Measurements from ENCODE around the gene ATOSB.
"Not testable (repeated sequence)": the region's sequence is repeated elsewhere in the genome, so short reads cannot be mapped to it uniquely, and the experiment has no call there.

Gene ATOSB

DNA sequence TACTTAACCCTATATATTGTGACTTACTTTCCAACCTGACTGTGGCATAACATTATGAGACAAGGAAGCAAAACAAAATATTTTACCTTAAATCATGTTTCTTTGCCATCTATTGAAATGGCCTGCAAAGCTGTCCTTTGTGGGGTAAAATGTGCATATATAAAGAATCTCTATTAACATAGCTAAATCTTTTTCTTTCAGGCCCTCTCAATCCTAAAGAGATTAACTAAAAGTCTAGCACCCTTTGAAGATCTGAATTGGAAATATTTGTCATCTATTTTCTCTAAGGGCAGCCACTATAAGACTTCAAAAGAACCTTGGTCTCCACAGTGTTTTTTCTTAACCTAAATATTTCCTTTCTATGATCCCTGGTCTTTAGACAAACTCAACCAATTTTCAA, 41.1 kb upstream of the ATOSB start:
- no peaks in the 10 kb centered on the region for H3K27me3 ChIP-seq (ENCODE audit: control insufficient read depth, low read length)
- H3K36me3 ChIP-seq (ENCODE audit: control insufficient read depth, low read length): no peaks in the 10 kb centered on the region
- no peak for TF ChIP-seq EZH2phosphoT487 (IDR thresholded peaks at IDR 0.05; ENCODE audit: borderline replicate concordance, low read length)
- TF ChIP-seq, protein P1, sequence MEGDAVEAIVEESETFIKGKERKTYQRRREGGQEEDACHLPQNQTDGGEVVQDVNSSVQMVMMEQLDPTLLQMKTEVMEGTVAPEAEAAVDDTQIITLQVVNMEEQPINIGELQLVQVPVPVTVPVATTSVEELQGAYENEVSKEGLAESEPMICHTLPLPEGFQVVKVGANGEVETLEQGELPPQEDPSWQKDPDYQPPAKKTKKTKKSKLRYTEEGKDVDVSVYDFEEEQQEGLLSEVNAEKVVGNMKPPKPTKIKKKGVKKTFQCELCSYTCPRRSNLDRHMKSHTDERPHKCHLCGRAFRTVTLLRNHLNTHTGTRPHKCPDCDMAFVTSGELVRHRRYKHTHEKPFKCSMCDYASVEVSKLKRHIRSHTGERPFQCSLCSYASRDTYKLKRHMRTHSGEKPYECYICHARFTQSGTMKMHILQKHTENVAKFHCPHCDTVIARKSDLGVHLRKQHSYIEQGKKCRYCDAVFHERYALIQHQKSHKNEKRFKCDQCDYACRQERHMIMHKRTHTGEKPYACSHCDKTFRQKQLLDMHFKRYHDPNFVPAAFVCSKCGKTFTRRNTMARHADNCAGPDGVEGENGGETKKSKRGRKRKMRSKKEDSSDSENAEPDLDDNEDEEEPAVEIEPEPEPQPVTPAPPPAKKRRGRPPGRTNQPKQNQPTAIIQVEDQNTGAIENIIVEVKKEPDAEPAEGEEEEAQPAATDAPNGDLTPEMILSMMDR (IDR thresholded peaks at IDR 0.05; ENCODE audit: low read depth, low read length, poor library complexity, severe bottlenecking): no peak
- no peak overlapping the region for H3K4me2 ChIP-seq (ENCODE audit: low read length)
- H3F3A ChIP-seq (ENCODE audit: control insufficient read depth, insufficient read depth): no peaks in the 10 kb centered on the region
- no peaks in the 10 kb centered on the region for H3K9me3 ChIP-seq (ENCODE audit: control insufficient read depth, insufficient read depth, low read length)
- no peaks in the 10 kb centered on the region for H3K9me2 ChIP-seq (replicated peaks; ENCODE audit: control insufficient read depth, low read length)
- H3K4me1 ChIP-seq (ENCODE audit: control insufficient read depth, low read length): peaks cover 17% of the 10 kb centered on the region
- H4K20me1 ChIP-seq (ENCODE audit: control insufficient read depth, insufficient read depth, low read depth, low read length): no peaks in the 10 kb centered on the region
- H3K27ac ChIP-seq (ENCODE audit: low read depth, low read length): no peak overlapping the region
- H3K79me2 ChIP-seq (ENCODE audit: control insufficient read depth, low read length): no peaks in the 10 kb centered on the region
- no peak overlapping the region for H3K4me3 ChIP-seq (ENCODE audit: low read length)

DNA sequence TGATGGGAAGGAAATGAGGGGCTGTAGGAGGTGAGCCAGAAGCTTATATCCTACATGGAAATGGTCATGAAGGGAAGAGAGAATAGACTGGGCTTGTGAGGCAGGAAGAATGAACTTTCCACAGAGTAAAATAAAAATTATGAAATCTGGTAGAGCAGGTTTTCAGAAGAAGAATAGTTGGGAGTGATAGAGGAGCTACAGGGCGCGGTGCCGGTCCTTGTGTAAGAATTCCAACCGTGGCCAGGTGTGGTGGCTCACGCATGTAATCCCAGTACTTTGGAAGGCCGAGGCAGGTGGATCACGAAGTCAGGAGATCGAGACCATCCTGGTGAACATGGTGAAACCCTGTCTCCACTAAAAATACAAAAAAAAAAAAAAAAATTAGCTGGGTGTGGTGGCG, 37.3 kb upstream of the ATOSB start:
- Histone ChIP-seq H3F3A (ENCODE audit: control insufficient read depth, insufficient read depth) (no peaks in the 10 kb centered on the region), H3K27me3 (ENCODE audit: control insufficient read depth, low read length) (no peaks in the 10 kb centered on the region), H3K27ac (ENCODE audit: low read depth, low read length) (no peak overlapping the region), H3K9me2 (replicated peaks; ENCODE audit: control insufficient read depth, low read length) (no peaks in the 10 kb centered on the region), H3K4me2 (ENCODE audit: low read length) (no peak overlapping the region), H3K9me3 (ENCODE audit: control insufficient read depth, insufficient read depth, low read length) (peaks cover 3% of the 10 kb centered on the region; the same call in 1 of the 2 replicates), H4K20me1 (ENCODE audit: control insufficient read depth, insufficient read depth, low read depth, low read length) (no peaks in the 10 kb centered on the region), H3K36me3 (ENCODE audit: control insufficient read depth, low read length) (no peaks in the 10 kb centered on the region), H3K4me1 (ENCODE audit: control insufficient read depth, low read length) (no peaks in the 10 kb centered on the region), H3K4me3 (ENCODE audit: low read length) (no peak overlapping the region), H3K79me2 (ENCODE audit: control insufficient read depth, low read length) (no peaks in the 10 kb centered on the region)
- TF ChIP-seq, protein P1 (IDR thresholded peaks at IDR 0.05; ENCODE audit: low read depth, low read length, poor library complexity, severe bottlenecking): no peak

DNA sequence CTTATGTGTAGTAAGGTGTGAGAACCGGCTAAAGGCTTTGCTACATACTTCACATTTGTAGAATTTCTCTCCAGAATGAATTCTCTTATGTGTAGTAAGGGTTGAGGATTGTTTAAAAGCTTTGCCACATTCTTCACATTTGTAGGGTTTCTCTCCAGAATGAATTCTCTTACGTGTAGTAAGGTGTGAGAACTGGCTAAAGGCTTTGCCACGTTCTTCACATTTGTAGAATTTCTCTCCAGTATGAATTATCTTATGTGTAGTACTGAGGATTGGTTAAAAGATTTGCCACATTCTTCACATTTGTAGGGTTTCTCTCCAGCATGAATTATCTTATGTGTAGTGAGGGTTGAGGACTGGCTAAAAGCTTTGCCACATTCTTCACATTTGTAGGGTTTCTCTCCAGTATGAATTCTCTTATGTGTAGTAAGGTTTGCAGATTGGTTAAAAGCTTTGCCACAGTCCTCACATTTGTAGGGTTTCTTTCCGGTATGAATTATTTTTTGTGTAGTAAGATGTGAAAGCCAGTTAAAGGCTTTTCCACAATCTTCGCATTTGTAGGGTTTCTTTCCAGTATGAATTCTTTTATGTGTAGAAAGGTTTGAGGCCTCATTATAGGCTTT, 32.4 kb upstream of the ATOSB start:
- H3K79me2 ChIP-seq (ENCODE audit: control insufficient read depth, low read length); H3K27ac ChIP-seq (ENCODE audit: low read depth, low read length); H3K4me1 ChIP-seq (ENCODE audit: control insufficient read depth, low read length); H4K20me1 ChIP-seq (ENCODE audit: control insufficient read depth, insufficient read depth, low read depth, low read length); H3F3A ChIP-seq (ENCODE audit: control insufficient read depth, insufficient read depth); H3K9me2 ChIP-seq (replicated peaks; ENCODE audit: control insufficient read depth, low read length); H3K27me3 ChIP-seq (ENCODE audit: control insufficient read depth, low read length); H3K4me3 ChIP-seq (ENCODE audit: low read length); H3K4me2 ChIP-seq (ENCODE audit: low read length); H3K9me3 ChIP-seq (ENCODE audit: control insufficient read depth, insufficient read depth, low read length); H3K36me3 ChIP-seq (ENCODE audit: control insufficient read depth, low read length): not testable (repeated sequence)

DNA sequence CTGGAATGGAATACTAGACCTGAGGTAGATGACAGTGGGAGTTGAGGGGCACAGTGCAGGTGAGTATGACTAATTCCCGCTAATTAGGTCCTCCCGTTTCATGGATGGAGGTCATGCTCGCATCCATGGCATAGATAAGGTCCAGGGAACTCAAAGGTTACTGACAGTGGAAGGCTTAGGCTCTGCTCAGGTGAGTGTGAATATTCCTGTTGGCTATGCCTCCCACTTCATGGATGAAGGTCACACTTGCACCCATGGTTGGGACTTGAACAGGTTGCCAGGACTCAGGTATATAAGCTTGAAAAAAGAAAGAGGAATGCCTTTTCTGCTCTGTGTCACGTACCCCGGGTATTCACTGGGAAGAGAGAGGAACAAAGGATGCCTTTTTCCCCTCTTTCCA, 26.4 kb upstream of the ATOSB start:
- H3K79me2 ChIP-seq (ENCODE audit: control insufficient read depth, low read length): no peaks in the 10 kb centered on the region
- H3K4me2 ChIP-seq (ENCODE audit: low read length): no peak overlapping the region
- no peaks in the 10 kb centered on the region for H3K36me3 ChIP-seq (ENCODE audit: control insufficient read depth, low read length)
- TF ChIP-seq, protein P1 (IDR thresholded peaks at IDR 0.05; ENCODE audit: low read depth, low read length, poor library complexity, severe bottlenecking): no peak
- no peak for TF ChIP-seq EZH2phosphoT487 (IDR thresholded peaks at IDR 0.05; ENCODE audit: borderline replicate concordance, low read length)
- H3K4me1 ChIP-seq (ENCODE audit: control insufficient read depth, low read length): no peaks in the 10 kb centered on the region
- no peaks in the 10 kb centered on the region for H3K27me3 ChIP-seq (ENCODE audit: control insufficient read depth, low read length)
- H4K20me1 ChIP-seq (ENCODE audit: control insufficient read depth, insufficient read depth, low read depth, low read length): no peaks in the 10 kb centered on the region
- no peak overlapping the region for H3K27ac ChIP-seq (ENCODE audit: low read depth, low read length)
- peaks cover 15% of the 10 kb centered on the region for H3K9me3 ChIP-seq (ENCODE audit: control insufficient read depth, insufficient read depth, low read length)
- no peaks in the 10 kb centered on the region for H3F3A ChIP-seq (ENCODE audit: control insufficient read depth, insufficient read depth)
- no peak overlapping the region for H3K4me3 ChIP-seq (ENCODE audit: low read length)
- no peaks in the 10 kb centered on the region for H3K9me2 ChIP-seq (replicated peaks; ENCODE audit: control insufficient read depth, low read length)
